PC-3 (cell line): ENCODE data around the gene HIVEP3. TPM values are rescaled to one million over a fixed set of nuclear protein-coding genes. Genes with fewer than 3 reads are reported as not detected.

Experiments
- ATAC-seq: fragments of 200-7000 bp; cut with Tn5 transposase; 2 replicates; pipeline ENCODE4 v1.9.1; 2020; ENCODE audit warnings: mild to moderate bottlenecking, moderate library complexity
- BruUV-seq: library from RNA; stranded (reverse); fragments of 400-500 nt; replicated peaks from 2 replicates; lab custom pipeline; 2021; lab: Mats Ljungman, UMichigan
- CTCF ChIA-PET: fragments of 300-600 bp; sonication (Branson Sonifier 250); formaldehyde crosslinking; loops from one replicate; lab custom pipeline; 2022; ENCODE audit warnings: antibody characterized with exemption; lab: Charles Lee
- POLR2A ChIA-PET: fragments of 300-600 bp; sonication (Branson Sonifier 250); formaldehyde crosslinking; loops from one replicate; lab custom pipeline; 2022; ENCODE audit warnings: antibody characterized with exemption; ENCODE audit not compliant: unreplicated experiment; lab: Charles Lee
- DNase-seq: peaks from one replicate; pipeline ENCODE4 v3.0.0-alpha.2; 2015
- H2AFZ ChIP-seq: fragments of 300-600 bp; sonication (generic); 2 replicates; pipeline ENCODE4 v1.6.0; 2016; ENCODE audit warnings: antibody characterized with exemption, low read length
- H3F3A ChIP-seq: fragments of 300-600 bp; sonication (generic); one replicate; pipeline ENCODE4 v1.6.0; 2017; ENCODE audit warnings: antibody characterized with exemption, low read length, control low read depth, mild to moderate bottlenecking; ENCODE audit not compliant: unreplicated experiment
- H3K27ac ChIP-seq: fragments of 300-600 bp; sonication (generic); 2 replicates; pipeline ENCODE4 v1.5.1; 2016; ENCODE audit warnings: mild to moderate bottlenecking, low read length
- H3K27me3 ChIP-seq: fragments of 300-600 bp; sonication (generic); 2 replicates; pipeline ENCODE4 v1.6.1; 2016; ENCODE audit warnings: low read length, mixed read lengths
- H3K36me3 ChIP-seq: fragments of 300-600 bp; sonication (generic); 2 replicates; pipeline ENCODE4 v1.6.1; 2016; ENCODE audit warnings: low read depth, mixed run types, low read length, mixed read lengths
- H3K4me1 ChIP-seq: fragments of 300-600 bp; sonication (generic); 2 replicates; pipeline ENCODE4 v1.5.1; 2016; ENCODE audit warnings: low read length; ENCODE audit not compliant: insufficient read depth
- H3K4me2 ChIP-seq: fragments of 300-600 bp; sonication (generic); 2 replicates; pipeline ENCODE4 v1.6.0; 2016; ENCODE audit warnings: low read length
- H3K4me3 ChIP-seq: fragments of 300-600 bp; sonication (generic); 2 replicates; pipeline ENCODE4 v1.5.1; 2016; ENCODE audit warnings: mild to moderate bottlenecking, low read length, mixed read lengths
- H3K79me2 ChIP-seq: fragments of 300-600 bp; sonication (generic); 2 replicates; pipeline ENCODE4 v1.6.1; 2017; ENCODE audit warnings: low read length, mixed read lengths
- H3K9ac ChIP-seq: fragments of 300-600 bp; sonication (generic); 2 replicates; pipeline ENCODE4 v1.6.0; 2016; ENCODE audit warnings: mild to moderate bottlenecking, low read length
- H3K9me2 ChIP-seq: fragments of 300-600 bp; sonication (generic); replicated peaks from 2 replicates; pipeline ENCODE4 v1.6.1; 2016; ENCODE audit warnings: mixed run types, low read length, mixed read lengths
- H3K9me3 ChIP-seq: fragments of 300-600 bp; sonication (generic); 2 replicates; pipeline ENCODE4 v1.6.1; 2016; ENCODE audit warnings: low read length, mixed read lengths
- H4K20me1 ChIP-seq: fragments of 300-600 bp; sonication (generic); 2 replicates; pipeline ENCODE4 v1.6.1; 2016; ENCODE audit warnings: low read length, mixed read lengths
- CTCF ChIP-seq: fragments of 300-600 bp; sonication (generic); conservative IDR thresholded peaks from 2 replicates; pipeline ENCODE4 v1.5.1; 2017; ENCODE audit warnings: antibody characterized with exemption, low read depth, mild to moderate bottlenecking, low read length
- EZH2 ChIP-seq: fragments of 300-600 bp; sonication (generic); IDR thresholded peaks from one replicate; pipeline ENCODE4 v1.6.1; 2017; ENCODE audit warnings: antibody characterized with exemption, mild to moderate bottlenecking, low read length; ENCODE audit not compliant: unreplicated experiment
- EZH2phosphoT487 ChIP-seq: fragments of 300-600 bp; sonication (generic); IDR thresholded peaks from 2 replicates; pipeline ENCODE4 v1.6.1; 2018; ENCODE audit warnings: mild to moderate bottlenecking, antibody characterized with exemption, low read length, borderline replicate concordance
- intact Hi-C: fragments of 100-400 bp; cut with micrococcal nuclease; formaldehyde crosslinking; loops from 2 replicates; pipeline ENCODE4 v1.9.0; 2023
- total RNA-seq: library from RNA; depleted of rRNA; stranded (reverse); fragments of >200 nt; gene quantifications from 2 replicates; pipeline ENCODE4 v1.2.3, GENCODE V29; 2014

The HIVEP3 gene
- total RNA-seq, 1 experiment from 2014 or later: 9.8 TPM

- Histone ChIP-seq H3K27ac (peak overlapping the region; percentile 46), H3K4me2 (peak overlapping the region; percentile 98), H3K27me3 (no peaks in the 10 kb centered on the region), H4K20me1 (no peaks in the 10 kb centered on the region), H3K9me3 (no peaks in the 10 kb centered on the region), H3K36me3 (no peaks in the 10 kb centered on the region), H3K79me2 (peaks cover 66% of the 10 kb centered on the region), H3K9ac (peak overlapping the region; percentile 77), H3F3A (no peaks in the 10 kb centered on the region), H3K4me3 (peak overlapping the region; percentile 88), H2AFZ (peak overlapping the region; percentile 81), H3K9me2 (no peaks in the 10 kb centered on the region), H3K4me1 (peaks cover 57% of the 10 kb centered on the region)
- peak; percentile 61 for ATAC-seq
- TF ChIP-seq EZH2 (no peak), CTCF (no peak), EZH2phosphoT487 (no peak)
- intact Hi-C loops: loop anchor here (2.0 to 5.0 kb wide), 5 partner anchors 56 to 117 kb away; no protein-coding TSS in a partner anchor
- CTCF ChIA-PET: interaction anchor here (0.6 to 1.0 kb wide), 2 partner anchors 55 to 78 kb away, joined by 3 to 5 read pairs; no protein-coding TSS in a partner anchor
- POLR2A ChIA-PET: interaction anchor here (0.7 kb wide), 1 partner anchor 88 kb away, joined by 11 read pairs; no protein-coding TSS in a partner anchor
- no TSS peak for BruUV-seq
- peak; percentile 54 for DNase-seq
These were observed 780 bp downstream of the HIVEP3 start for GRCh38 chr1:41917835-41918449.

GRCh38 chr1:41917076-41917475 lies 1.6 kb downstream of the HIVEP3 start:
- no peaks in the 10 kb centered on the region for H3K36me3 ChIP-seq
- H3K9ac ChIP-seq: peak overlapping the region; percentile 77
- no TSS peak for BruUV-seq
- no peaks in the 10 kb centered on the region for H3K9me2 ChIP-seq
- no peak for DNase-seq
- peaks cover 52% of the 10 kb centered on the region for H3K4me1 ChIP-seq
- TF ChIP-seq EZH2 (no peak), CTCF (no peak), EZH2phosphoT487 (no peak)
- CTCF ChIA-PET: interaction anchor here (0.6 to 1.0 kb wide), 3 partner anchors 22 to 119 kb away, joined by 3 to 7 read pairs (median 4); no protein-coding TSS in a partner anchor
- no peaks in the 10 kb centered on the region for H3F3A ChIP-seq
- H3K79me2 ChIP-seq: peaks cover 75% of the 10 kb centered on the region
- ATAC-seq: no peak
- H3K4me2 ChIP-seq: peak overlapping the region; percentile 98
- H3K9me3 ChIP-seq: no peaks in the 10 kb centered on the region
- no peaks in the 10 kb centered on the region for H4K20me1 ChIP-seq
- peak overlapping the region; percentile 88 for H3K4me3 ChIP-seq
- intact Hi-C loops: loop anchor here (2.0 to 5.0 kb wide), 3 partner anchors 55 to 105 kb away; no protein-coding TSS in a partner anchor
- POLR2A ChIA-PET: interaction anchor here (0.6 kb wide), 1 partner anchor 40 kb away, joined by 3 read pairs; no protein-coding TSS in a partner anchor
- peak overlapping the region; percentile 81 for H2AFZ ChIP-seq
- H3K27me3 ChIP-seq: no peaks in the 10 kb centered on the region
- H3K27ac ChIP-seq: peak overlapping the region; percentile 46
